ENCODE data around the gene FAM163B.
"Not testable (repeated sequence)": the region's sequence is repeated elsewhere in the genome, so short reads cannot be mapped to it uniquely, and the experiment has no call there.

FAM163B gene

DNA sequence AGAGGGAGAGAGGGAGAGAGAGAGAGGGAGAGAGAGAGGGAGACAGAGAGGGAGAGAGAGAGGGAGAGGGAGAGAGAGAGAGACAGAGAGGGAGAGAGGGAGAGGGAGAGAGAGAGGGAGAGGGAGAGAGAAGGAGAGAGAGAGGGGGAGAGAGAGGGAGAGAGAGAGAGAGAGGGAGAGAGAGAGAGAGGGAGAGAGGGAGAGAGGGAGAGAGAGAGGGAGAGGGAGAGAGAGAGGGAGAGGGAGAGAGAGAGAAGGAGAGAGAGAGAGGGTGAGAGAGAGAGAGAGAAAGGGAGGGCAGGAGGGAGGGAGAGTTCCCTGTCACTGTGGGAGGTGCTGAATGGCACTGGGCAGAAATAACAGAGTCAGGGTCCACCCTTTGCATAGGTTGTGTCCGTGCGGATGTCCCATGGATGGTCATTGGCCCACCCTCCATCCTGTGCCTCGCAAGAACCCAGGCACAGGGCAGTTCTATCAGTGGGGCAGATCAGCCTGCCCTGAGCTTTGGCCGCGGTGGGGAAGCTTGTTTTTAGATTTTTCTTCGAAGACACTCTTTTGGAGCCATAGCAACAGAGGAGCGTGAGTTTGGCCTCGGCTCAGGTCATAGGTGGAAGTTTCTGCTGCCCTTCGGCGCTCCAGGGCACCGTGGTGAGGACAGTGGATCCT lies 44.6 kb downstream of the FAM163B start:
- no peak for DNase-seq

DNA sequence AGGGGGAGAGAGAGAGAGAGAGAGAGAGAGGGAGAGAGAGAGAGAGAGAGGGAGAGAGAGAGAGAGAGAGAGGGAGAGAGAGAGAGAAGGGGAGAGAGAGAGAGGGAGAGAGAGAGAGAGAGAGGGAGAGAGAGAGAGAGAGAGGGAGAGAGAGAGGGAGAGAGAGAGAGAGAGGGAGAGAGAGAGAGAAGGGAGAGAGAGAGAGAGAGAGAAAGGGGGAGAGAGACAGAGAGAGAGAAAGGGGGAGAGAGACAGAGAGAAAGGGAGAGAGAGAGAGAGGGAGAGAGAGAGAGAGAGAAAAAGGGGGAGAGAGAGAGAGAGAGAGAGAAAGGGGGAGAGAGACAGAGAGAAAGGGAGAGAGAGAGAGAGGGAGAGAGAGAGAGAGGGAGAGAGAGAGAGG lies 45.4 kb downstream of the FAM163B start:
- DNase-seq: not testable (repeated sequence)

DNA sequence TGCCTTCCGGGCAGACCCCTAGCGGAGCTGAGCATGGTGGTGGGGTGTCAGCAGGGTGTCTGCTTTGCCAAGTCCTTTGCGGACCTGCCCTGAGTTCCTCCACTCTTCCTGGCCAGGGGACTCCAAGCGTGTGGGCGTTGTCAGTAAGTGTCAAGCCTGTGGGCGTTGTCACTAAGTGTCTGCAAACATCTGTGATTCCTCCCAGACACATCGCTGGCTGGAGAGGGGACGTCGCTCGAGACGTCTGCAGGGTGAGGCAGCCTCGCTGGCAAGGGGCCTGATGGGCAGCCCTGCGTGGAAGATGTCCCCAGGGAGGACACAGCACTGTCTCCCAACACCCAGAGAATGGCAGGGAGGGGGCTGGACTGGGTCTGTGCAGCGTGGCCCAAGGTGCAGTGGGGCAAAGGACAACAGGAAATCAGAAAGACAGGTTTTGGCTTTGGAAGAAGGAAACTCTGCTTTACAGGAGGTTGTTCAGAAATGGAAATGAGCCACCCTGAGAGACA lies 45.8 kb downstream of the FAM163B start:
- DNase-seq: no peak

DNA sequence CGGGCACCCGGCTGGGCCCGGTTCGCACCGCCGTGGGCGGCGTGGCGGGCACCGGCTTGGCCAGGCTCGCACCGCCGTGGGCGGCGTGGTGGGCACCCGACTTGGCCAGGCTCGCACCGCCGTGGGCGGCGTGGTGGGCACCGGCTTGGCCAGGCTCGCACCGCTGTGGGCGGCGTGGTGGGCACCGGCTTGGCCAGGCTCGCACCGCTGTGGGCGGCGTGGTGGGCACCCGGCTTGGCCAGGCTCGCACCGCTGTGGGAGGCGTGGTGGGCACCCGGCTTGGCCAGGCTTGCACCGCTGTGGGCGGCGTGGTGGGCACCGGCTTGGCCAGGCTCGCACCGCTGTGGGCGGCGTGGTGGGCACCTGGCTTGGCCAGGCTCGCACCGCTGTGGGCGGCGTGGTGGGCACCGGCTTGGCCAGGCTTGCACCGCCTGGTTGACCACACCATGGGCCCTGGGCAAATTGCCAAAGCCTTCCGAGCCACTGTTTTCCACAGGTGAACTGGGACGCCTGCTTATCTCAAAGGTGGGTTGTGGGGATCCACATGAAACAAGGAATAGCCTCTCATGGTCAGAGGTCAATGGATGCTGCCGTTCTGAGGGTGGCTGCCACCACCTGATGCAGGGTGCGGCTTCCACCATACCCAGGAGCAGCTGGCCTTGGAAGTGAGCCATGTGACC lies 46.4 kb downstream of the FAM163B start:
- DNase-seq: no peak

DNA sequence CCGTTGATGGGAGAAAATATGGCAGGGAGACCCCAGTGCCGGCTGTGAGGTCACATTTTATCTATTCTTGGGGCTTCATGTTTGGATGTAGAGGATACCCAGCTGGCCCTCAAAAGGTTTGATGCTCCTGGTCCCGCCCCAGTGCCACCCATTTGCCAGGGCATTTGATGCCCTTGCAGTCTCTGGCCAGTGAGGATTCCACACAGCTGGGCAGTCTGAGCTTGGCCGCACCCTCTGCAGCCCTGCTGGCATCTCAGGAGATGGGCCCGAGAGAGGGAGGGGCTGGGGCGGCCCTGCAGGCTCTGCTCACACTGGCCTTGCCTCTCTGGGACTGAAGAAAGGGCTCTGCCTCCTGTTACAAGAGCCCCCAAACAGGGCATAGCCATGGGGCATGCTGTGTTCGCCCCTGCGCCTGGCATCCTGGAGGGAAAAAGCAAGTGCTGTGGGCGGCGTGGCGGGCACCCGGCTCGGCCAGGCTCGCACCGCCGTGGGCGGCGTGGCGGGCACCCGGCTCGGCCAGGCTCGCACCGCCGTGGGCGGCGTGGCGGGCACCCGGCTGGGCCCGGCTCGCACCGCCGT lies 47.1 kb downstream of the FAM163B start:
- no peak for DNase-seq

DNA sequence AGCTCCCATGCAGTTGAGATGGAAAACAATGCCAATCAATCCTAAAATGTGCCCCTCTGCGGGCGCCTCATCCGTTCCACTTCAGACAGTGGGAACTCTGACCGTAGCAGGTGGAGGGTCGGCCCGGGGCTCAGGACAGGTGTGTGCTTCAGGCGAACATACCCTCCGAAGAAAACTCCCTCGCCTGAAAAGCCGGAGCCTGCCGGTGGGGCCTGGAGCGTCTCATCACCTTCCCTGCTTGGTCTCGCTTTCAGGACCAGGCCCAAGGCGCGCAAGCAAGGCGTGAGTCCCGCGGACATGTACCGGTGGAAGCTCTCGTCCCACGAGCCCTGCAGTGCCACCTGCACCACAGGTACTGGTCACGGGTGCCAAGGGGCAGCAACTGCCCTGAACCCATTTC lies 48.2 kb downstream of the FAM163B start:
- DNase-seq: no peak

DNA sequence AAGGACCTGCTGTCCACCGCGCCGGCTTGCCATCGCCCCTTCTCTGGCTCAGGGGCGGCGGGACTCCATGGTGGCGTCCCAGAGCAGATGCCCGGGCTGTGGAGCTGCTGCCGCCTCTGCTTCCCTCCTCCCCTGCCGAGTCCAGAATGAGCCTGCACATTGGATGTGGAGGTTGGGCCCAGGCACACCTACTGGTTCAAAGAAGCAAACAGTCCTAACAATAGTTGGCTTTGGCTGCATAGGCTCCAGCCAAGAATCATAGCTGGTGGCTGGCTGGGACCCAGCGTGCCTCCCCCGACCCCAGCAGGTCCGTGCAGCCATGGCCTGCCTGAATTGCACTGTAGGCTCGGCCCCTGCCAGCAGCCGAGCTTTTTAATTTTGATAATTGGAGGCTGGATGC lies 48.9 kb downstream of the FAM163B start:
- DNase-seq: no peak

DNA sequence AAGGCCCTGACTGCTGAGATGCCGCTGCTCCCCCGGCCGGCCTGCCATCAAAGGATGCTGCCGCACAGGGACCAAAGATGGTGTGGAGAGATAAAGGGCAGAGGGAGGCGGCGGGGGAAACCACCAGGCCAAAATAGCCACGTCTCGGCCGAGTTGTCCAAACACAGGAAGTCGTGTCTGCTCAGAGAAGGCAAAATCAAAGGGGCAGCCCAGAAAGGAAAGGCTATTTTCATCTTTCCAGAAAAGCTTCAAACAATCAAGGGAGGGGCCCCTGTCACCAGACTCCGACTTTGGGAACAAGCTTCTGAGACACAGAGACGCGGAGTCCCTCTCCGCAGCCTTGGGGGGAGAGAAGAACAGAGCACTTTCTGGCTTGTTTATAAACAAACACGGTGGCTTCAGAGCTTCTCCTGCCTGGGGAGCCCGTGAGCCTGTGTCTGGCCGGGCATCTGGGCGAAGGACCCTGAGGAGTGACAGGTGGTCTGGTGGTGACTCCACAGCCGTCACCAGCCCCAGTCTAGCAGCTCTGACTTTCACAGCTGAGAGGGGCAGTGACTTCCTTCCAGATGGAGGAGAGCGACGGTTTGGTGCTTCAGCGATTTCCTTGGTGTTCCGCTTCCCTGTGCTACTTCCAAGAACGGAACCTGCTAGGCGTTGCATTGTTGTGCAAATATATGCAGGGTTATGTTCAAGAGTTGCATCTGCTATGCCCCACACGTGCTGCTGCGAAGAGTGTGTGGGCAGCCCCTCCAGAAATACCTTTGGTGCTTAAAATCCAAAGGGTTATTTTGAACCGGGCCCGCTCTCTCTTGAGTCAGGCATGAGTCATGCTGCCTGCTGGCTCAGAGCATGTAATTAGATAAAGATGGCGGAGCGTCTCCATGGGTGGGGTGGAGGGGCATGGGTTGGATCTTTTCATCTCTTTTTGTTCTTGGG lies 50.7 kb downstream of the FAM163B start:
- DNase-seq: no peak

DNA sequence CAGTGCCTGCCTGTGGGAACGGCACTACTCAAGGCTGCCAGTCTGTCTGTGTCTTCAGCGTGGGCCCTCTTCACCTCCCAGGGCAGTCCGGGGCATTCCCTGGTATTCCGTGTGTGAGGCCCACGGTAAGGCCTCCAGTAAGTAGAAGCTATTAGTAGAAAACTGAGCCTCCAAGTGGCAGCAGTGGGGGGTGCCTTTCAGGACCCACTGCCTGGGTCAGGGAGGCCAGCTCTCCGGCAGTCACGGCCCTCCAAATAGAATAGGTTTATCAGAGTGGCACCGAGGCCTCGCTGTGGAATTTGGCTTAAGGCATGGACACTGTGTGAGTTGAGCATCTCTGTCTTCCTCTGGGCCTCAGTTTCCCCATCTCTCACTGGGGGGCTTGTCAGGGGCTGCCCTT lies 51.6 kb downstream of the FAM163B start:
- DNase-seq: no peak

DNA sequence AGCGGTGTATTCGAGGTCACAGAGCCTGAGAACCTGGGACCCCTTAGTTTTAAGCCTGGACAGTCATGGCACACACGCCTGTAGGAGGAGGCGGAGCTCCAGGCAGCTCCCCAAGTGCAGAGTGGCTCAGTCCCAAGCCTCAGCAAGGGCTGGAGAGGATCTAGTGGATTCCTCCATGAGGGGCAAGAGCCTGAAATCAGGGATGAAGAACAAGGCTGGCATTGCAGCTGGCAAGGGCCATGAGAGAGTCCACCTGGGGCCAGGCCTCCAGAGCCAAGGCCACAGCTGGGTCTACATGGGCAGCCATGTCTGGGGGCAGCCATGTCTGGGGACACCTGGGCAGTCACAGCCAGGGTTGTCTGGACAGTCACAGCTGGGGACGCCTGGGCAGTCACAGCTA lies 52.8 kb downstream of the FAM163B start:
- no peak for DNase-seq

DNA sequence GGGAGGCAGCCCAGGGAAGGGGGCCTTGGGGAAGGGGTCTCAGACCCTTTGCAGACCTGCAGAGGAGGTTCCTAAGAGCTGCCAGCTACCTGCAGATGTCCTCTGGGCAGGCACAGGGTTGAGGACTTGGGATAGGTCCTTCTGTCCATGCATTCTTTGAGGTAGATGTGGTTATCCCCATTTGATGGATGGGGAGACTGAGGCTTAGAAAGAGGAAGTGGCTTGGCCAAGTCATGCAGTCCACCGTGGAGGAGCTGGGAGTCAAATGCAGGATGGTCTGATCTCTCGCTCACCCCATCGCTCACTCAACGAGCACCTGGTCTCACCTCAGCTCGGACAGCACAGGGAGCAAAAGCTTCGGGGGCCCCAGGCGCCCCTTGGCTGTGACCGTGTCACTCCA lies 54.5 kb downstream of the FAM163B start:
- DNase-seq: no peak

DNA sequence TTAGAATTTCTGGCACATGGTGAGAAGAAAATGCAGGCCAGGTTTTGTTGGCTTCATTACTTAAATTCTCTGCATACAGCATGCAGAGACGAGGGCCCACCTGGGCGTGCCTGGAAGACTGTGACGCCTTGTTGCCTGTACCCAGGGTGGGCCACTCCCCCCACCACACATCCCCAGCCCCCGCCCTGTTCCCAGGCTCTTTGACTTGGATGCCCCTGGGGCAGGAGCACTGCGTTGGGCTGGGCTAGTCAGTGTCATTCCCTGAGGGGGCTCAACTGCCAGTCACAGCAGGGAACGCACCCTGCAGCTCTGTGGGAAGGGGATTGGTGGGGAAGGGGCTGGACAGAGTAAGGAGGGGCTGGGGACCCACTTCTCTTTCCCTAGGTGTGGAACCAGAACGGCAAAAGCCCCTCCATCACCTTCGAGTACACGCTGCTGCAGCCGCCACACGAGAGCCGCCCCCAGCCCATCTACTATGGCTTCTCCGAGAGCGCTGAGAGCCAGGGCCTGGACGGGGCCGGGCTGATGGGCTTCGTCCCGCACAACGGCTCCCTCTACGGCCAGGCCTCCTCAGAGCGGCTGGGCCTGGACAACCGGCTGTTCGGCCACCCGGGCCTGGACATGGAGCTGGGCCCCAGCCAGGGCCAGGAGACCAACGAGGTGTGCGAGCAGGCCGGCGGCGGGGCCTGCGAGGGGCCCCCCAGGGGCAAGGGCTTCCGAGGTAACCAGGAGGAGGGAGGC lies 55.0 kb downstream of the FAM163B start:
- DNase-seq: no peak

DNA sequence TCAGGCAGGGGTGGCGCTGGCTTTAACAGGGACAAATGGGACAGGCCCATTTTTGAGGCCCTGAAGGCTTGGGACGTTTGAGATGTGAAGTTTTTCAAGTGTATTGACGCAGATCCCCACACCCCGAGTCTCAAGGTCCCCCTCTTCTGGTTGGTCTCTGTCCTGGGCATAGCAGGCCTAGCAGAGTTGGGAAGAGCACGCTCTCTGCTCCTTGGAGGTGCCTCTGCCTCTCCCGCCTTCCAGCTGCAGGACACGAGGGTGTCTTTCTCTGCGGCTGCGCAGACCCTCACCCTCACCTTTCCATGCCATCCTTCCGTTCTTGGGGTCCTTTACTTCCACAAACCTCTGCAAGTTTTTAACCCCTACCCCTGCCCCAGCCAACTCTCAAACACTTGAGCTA lies 56.1 kb downstream of the FAM163B start:
- no peak for DNase-seq

DNA sequence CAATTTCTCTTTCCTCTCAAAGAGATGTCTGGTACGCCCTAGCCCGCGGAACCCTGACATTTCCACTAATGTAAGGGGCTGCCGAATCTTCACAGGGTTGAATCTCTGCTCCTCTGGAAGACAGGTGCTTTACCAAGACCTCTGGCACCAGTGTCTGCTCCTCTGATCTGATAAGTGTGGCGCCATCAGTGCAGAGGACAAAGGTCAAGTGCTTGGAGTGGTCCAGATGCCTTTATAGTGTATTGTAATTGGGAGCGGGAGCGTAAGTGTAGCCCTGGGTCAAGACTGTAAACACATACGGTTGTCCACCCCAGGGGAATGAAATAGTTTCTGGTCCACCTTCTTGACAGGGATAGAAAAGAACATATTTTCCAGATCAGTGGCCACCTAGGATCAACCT lies 57.0 kb downstream of the FAM163B start:
- no peak for DNase-seq

DNA sequence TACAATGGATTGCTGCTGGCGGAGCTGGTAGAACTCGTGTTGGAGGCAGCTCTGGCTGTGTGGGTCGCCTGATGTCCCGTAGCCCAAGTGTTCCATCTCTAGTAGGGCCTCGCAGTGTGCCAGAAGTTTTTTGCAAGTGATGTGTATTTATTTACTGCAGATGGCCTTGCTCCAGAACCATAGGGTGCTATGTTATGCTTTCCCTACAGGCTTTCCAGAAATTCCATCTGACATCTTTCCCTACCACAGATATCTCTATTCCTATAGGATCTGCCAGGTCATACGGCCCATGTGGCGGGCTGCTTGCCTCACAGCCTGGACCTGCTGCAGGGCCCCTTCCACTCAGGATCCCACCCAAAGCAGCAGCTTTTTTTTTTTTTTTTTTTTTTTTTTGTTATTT lies 57.7 kb downstream of the FAM163B start:
- no peak for DNase-seq

DNA sequence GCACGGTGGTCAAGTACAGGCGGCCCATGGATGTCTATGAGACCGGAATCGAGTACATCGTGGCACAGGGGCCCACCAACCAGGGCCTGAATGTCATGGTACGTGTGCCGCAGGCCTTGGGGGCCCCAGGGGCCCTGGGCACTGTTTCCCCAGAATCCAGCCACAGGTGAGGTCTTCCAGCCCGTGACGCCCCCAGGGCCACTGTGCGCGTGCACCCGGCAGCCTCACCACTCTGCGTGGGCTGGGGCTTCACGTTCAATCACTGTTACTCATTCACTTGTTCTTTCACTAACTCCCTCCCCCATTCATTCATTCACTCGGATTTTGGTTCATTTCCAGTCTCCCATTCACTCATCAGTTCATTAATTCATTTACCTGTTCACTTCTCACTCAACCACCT lies 62.1 kb downstream of the FAM163B start:
- no peak for DNase-seq

DNA sequence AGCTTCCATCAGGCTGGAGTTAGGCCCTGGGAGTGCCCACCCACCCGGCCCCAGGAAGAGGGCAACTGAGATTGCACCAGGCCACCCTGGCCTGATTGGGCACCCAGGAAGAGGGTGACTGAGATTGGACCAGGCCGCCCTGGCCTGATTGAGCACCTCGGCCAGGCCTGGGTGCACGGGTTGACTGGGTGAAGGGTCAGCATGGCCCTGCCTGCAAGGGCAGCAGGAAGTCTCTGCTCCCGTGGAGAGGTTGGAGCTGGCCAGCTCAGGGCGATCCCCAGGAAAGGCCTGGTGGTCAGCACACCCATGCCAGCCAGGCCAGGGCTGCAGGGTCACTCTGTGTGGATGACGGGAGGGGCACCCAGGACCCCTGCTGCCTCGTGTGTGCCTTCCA lies 62.9 kb downstream of the FAM163B start:
- DNase-seq: no peak

DNA sequence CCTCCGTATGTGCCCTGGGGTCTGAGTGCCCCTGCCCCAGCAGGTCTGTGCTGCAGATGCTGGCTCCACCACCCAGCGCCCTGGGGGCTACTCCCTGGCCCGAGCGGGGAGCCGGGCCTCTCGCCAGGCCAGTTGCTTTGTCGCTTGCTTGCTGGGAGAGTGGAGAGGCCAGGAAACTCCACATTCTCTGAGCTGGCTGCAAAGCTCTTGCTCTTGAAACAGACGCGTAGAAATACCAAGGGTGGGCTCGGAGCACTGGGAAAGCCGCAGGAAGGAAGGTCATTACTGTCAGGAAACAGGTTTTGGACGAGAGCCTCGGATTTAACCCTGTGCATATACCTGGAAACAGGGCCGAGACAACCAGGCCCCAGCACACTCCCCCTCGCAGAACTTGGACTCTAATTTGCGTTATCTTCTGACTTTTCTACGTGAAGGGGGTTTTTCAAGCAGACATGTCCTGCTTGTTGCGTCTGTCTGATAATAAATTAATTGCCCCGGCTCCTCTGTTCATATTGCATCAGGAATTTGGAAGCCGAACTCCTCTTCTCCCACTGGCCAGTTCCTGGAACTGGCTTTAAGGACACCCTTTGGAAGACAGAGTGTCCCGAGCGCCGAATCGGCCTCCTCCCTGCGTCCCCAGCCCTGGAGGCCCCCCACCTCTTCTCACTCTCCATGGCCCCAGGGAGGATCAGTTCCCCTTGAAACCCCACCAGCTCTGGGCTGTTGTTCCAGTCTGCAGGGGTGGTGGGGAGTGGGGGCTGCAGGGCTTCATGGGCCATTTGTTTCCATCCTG lies 63.5 kb downstream of the FAM163B start:
- DNase-seq: no peak

DNA sequence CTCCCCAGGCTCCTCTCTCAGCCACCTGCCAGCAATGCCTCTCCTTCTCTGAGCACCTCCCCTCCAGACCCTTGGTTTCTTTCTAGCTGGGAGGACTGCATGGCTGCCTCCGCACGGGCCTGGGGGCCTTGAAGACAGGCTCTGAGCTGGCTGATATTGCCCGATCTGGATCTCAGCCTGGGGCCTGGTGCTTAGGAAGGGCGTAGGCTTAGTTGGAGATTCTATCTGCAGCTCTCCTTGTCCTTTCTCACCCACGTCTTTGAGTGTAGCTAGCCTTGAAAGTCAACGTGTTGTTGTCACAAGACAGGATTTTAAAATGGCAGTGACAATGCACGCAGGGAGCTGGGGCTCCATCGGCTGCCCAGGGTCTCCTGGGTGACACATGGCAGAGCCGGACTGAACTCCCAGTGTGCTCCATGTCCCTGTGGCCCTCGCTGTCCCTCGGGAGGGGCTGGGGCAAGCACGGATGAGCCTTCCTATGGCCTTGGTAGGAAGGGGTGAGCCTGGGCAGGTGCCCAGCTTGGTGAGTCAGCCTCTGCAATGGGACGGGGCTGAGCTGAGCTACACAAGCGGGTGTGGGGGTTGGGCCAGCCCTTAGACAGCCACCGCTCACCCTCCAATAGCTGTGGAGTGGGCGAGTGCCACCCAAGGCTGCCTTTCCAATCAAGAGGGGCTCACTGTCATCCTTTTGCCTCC lies 65.3 kb downstream of the FAM163B start:
- DNase-seq: no peak

DNA sequence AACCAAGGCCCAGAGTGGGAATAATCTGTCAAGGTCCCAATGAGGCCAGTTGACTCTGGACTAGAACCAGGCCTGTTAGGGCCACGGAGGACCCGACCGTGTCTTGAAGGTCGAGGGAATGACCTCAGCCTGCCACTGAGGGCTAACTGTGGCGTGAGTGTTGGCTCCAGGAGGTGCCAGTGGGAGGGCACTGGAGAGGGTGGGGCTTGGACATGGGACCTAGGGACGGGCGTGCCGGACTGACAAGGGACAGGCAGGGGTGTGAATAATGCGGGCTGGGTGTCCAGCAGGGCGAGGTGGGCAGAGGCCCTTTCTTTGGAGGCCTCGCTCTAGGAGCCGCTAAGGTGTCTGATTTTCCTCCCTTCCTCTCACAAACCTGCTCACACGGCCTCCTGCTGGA lies 67.2 kb downstream of the FAM163B start:
- no peak for DNase-seq

DNA sequence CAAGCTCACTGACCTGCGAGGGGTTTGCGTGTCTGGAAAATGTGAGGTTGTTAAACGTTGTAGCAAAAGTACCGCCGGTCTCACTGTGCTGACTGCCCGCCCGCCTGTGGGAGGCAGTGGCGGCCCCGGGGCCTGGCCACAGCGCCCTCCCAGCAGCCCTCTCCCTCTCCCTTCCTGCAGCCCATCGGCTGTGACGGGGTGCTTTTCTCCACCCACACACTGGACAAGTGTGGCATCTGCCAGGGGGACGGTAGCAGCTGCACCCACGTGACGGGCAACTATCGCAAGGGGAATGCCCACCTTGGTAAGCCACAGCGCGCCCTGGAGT lies 68.5 kb downstream of the FAM163B start:
- DNase-seq: no peak
